Left ventricle myocardium superior (tissue), 1 donor: Measurements from ENCODE around the gene MAP1B. TPM values are rescaled to one million over a fixed set of nuclear protein-coding genes. Genes with fewer than 3 reads are reported as not detected.

Source experiments
- microRNA-seq: library from miRNA; unstranded; fragments of <30 nt; microRNA quantifications from one replicate; pipeline ENCODE4 v1.2.0, GENCODE V29; 2020; ENCODE audit warnings: borderline number of aligned reads
- total RNA-seq: library from RNA; stranded (reverse); fragmentation: NEBNext Ultra II Directional; extraction: Animal tissue kit (Norgen Biotek cat#: 25700); gene quantifications from one replicate; pipeline ENCODE4 v1.2.1, GENCODE V29; 2021
- donor health status: DM: no; HTN: yes; CAD: no; lungs with severe emphysema.

MAP1B gene
- total RNA-seq, 1 donor from 2014 or later = 67.1 TPM

Small RNAs within 50 kb of the gene (microRNA-seq; reads per million reads assigned to microRNA genes)
- gene MIR4803 = not detected

Other genes starting within 250 kb of the MAP1B start
- gene MRPS27, start 212.8 kb downstream of the MAP1B start, total RNA-seq = 80.1 TPM
- 17.7 TPM for gene PTCD2, start 212.9 kb downstream of the MAP1B start, total RNA-seq